G401.6 (cell line): ENCODE measurements around the gene BHMT2.

Experiments used
- FAIRE-seq: peaks from 2 replicates; lab custom pipeline; 2012; peaks lifted over from hg19 to GRCh38; lab: Jason Lieb, UNC

The BHMT2 gene

GRCh38 chr5:79070350-79070667 is 742 bp downstream of the BHMT2 start:
- FAIRE-seq = no peak

DNA sequence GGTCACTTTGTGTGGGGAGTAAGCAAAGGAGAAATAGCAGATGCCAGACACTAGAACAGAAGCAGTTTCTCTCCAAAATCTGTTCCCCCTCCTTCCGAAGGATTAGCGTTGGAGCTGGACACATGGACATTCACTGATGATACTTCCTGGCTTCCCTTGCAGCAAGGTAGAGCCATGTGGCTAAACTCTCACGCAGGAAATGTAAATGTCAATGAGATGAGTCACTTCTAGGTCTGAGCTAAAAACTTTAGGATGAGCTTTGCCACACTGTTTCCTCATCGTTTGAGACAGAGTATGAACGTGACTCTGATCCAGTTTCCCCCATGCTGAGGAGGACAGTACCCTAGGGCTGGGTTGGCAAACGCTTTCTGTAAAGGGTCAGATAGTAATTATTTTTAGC is 5.1 kb downstream of the BHMT2 start:
- no peak for FAIRE-seq

- no peak for FAIRE-seq
Measured at GRCh38 chr5:79075646-79076426, 6.3 kb downstream of the BHMT2 start.

GRCh38 chr5:79076819-79077218 is 7.3 kb downstream of the BHMT2 start:
- FAIRE-seq = no peak

DNA sequence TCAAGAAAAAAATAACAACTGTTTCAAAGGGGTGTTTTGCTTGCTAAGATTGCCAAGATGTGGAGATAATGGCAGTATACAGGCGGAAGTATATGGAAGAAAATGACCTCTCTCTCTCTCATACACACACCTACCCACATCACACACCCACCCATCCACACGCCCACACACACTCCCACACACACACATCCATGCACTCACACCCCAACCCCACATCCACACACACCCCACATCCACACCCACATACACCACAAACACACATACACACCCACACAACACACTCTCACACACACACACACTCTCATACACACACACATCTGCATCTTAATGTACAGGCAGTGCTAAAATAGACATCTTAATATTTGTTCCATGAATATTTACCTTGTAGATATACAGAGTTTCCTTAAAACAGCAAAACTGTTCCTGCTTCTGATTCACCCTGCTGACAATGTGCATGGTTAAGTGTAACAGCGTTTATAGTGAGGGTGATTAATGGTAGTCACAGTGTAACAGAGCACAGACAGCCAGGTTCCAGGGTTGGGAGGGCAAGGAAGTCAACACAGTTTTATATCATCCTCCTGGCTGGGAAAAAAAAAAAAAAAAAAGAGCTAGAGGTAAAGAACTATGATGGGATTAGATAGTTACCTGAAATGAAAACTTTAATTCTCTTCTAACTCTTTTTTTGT is 8.3 kb downstream of the BHMT2 start:
- FAIRE-seq = no peak

- no peak for FAIRE-seq
Measured at GRCh38 chr5:79080804-79081203, 11.2 kb downstream of the BHMT2 start.

- no peak for FAIRE-seq
Measured at GRCh38 chr5:79081779-79082178, 12.2 kb downstream of the BHMT2 start.

DNA sequence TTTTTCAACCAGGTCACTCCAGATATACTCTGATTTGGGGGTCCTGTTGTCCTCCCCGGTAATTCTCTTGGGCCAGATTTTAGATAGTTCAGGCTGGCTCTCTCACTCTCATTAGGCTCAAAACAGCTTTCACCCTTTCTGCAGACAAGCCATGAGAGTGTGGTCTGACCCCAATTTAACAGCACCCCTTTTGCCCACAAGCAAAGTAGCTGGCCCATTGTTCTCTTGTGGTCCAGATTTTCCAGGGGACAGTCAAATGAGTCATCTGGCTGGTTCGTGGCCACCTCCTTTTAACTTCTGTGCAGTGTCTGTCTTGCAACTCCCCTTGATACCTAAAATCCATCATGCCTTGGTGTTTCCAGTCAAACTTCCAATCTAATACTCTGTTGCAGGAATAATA is 16.5 kb downstream of the BHMT2 start:
- FAIRE-seq = no peak

DNA sequence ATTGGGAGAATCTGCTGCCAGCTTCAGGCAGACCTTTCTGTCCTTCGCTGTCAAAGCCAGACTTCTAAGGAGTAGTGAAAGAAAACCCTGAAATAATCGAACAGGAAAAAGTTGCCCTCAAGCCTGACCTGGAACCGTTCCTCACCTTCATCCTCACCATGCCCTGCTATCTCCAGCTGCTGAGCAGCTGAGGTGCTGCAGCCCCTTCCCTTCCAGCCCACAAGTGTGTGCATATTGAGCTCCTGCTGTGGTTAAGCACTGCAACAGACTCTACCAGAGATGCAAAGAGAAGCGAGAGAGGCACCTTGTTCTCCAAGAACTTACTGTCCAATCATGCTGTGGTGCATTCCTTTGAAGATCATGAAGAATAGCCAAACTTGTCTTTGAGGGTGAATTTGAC is 18.9 kb downstream of the BHMT2 start:
- no peak for FAIRE-seq

GRCh38 chr5:79091064-79091463 is 21.5 kb downstream of the BHMT2 start:
- no peak for FAIRE-seq

- no peak for FAIRE-seq
Measured at GRCh38 chr5:79093762-79094161, 24.2 kb downstream of the BHMT2 start.

DNA sequence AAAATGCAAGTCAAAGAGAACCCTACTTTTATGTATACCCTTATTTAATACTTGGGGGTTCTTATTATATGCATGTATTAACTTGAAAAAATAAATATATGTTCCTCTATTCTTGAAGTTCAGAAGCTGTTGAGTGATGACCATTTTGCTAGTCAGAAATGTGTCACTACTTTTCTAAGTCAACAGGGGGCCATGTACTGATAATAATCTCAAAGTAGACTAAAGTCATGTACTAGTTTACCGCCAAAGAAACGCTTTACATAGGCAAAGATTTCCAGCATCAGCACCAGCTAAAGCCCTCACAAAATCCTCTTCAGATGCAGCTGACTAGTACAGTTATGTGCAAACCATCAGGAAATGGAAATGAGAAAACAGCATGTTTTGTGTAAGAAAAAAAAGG is 36.3 kb downstream of the BHMT2 start:
- FAIRE-seq = no peak

- FAIRE-seq = no peak
Measured at GRCh38 chr5:79107020-79107796, 37.6 kb downstream of the BHMT2 start.

GRCh38 chr5:79108086-79108485 is 38.5 kb downstream of the BHMT2 start:
- FAIRE-seq = no peak

- FAIRE-seq = no peak
Measured at GRCh38 chr5:79108792-79109191, 39.2 kb downstream of the BHMT2 start.

GRCh38 chr5:79109527-79110492 is 40.2 kb downstream of the BHMT2 start:
- FAIRE-seq = no peak

DNA sequence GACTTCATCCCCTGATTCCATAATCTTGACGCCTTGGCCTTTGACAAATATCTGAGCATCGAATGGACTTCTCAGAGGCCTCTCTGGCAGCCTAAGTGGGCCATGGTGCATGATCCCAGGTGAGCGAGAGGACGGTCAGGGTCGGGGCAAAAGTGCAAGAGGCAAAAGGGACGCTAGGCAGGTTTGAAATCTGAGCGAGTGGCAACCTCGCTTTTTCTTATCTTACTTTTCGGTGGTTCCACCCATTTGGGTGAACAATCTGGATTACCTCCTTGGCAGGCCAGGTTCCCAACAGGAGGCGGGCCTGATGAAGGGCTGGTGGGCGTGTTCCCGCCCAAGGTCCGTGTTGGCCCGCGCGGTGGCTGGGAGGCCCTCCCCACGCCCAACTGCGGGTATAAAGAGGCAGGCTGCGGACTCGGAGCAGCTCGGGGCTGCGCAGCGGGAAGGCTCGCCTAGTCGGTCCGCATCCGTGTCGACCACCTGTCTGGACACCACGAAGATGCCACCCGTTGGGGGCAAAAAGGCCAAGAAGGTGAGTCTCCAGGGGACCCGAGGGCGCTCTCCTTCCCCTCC is 41.9 kb downstream of the BHMT2 start, which contains the start of gene BHMT:
Gene BHMT (plus strand): TSS at position 423 of the 573 bp plus-strand sequence. CDS start 77 bp downstream, at position 500.
- no peak for FAIRE-seq

GRCh38 chr5:79111960-79112702 is 42.6 kb downstream of the BHMT2 start:
- no peak for FAIRE-seq

- FAIRE-seq = no peak
Measured at GRCh38 chr5:79112703-79113058, 43.1 kb downstream of the BHMT2 start.

DNA sequence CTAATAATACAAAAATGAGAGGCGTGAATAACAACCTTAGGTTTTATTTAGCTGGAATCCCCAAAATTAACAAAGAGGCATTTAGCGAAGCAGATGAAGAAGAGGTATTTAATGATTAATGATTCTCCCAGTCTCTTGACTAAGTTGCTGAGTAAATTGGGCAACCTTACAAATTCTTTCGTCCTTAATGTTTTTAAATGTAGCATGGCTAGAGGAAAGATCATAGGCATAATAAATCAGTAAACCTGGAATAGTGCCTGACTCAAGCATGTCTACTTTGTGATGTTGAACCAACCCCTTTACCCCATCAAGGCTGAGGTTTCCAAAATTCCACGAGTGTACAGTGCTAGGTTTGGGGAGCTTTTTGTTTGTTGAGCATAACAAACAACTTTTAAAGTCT is 49.9 kb downstream of the BHMT2 start:
- FAIRE-seq = no peak

DNA sequence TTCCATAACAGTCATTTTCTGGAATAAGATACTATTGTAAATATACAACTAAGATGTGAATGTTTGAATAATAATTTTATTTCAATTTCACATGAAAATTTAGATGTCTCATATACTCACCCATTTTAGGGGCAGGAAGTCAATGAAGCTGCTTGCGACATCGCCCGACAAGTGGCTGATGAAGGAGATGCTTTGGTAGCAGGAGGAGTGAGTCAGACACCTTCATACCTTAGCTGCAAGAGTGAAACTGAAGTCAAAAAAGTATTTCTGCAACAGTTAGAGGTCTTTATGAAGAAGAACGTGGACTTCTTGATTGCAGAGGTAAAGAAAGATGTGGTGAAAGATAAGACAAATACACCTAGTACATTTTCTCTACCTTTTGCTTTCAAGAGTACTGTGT is 50.7 kb downstream of the BHMT2 start:
- FAIRE-seq = no peak
